Fibroblast of mammary gland (primary cell): ENCODE results near the gene SLAMF1.
"Not testable (repeated sequence)": the region's sequence is repeated elsewhere in the genome, so short reads cannot be mapped to it uniquely, and the experiment has no call there.

Experiments used
- DNase-seq: peaks from one replicate; pipeline ENCODE4 v3.0.0-alpha.2; 2010; ENCODE audit warnings: low read depth
- H3K4me3 ChIP-seq: 2 replicates; pipeline ENCODE4 v1.5.1; 2011; ENCODE audit warnings: low read depth, mild to moderate bottlenecking, low read length, moderate library complexity; ENCODE audit not compliant: control insufficient read depth
- CTCF ChIP-seq: conservative IDR thresholded peaks from 2 replicates; pipeline ENCODE4 v1.5.1; 2011; ENCODE audit warnings: low read depth, low read length, inconsistent platforms; ENCODE audit not compliant: control insufficient read depth, insufficient read depth

The SLAMF1 gene

GRCh38 chr1:160597051-160597450 lies 49.8 kb downstream of the SLAMF1 start:
- H3K4me3 ChIP-seq: no peak overlapping the region
- no peak for TF ChIP-seq CTCF
- DNase-seq: no peak

GRCh38 chr1:160590488-160590887 lies 56.4 kb downstream of the SLAMF1 start:
- H3K4me3 ChIP-seq: no peak overlapping the region
- DNase-seq: no peak
- no peak for TF ChIP-seq CTCF

GRCh38 chr1:160588468-160588867 lies 58.4 kb downstream of the SLAMF1 start:
- DNase-seq: no peak
- no peak for TF ChIP-seq CTCF
- H3K4me3 ChIP-seq: no peak overlapping the region

- no peak overlapping the region for H3K4me3 ChIP-seq
- TF ChIP-seq CTCF: no peak
- DNase-seq: no peak
Observed at GRCh38 chr1:160584784-160585183, 62.1 kb downstream of the SLAMF1 start.

- not testable (repeated sequence) for DNase-seq, H3K4me3 ChIP-seq
Observed at GRCh38 chr1:160582976-160583375, 63.9 kb downstream of the SLAMF1 start.

- no peak for TF ChIP-seq CTCF
- no peak overlapping the region for H3K4me3 ChIP-seq
- DNase-seq: no peak
Observed at GRCh38 chr1:160581961-160582360, 64.9 kb downstream of the SLAMF1 start.

- DNase-seq: no peak
- TF ChIP-seq CTCF: no peak
- H3K4me3 ChIP-seq: no peak overlapping the region
Observed at GRCh38 chr1:160580221-160580812, 66.5 kb downstream of the SLAMF1 start.
